T-helper 22 cell (primary cell): Measurements from ENCODE around the gene PDLIM4.

Source experiments
- DNase-seq: peaks from one replicate; pipeline ENCODE4 v3.0.0-alpha.2; 2020; ENCODE audit warnings: low read depth

PDLIM4 gene

GRCh38 chr5:132253452-132254320, 3.8 kb upstream of the PDLIM4 start:
- DNase-seq: no peak

- DNase-seq: no peak
Observed at GRCh38 chr5:132254321-132254977, 3.0 kb upstream of the PDLIM4 start.

- DNase-seq: no peak
Observed at GRCh38 chr5:132256086-132256782, 1.3 kb upstream of the PDLIM4 start.

- DNase-seq: no peak
Observed at GRCh38 chr5:132256783-132257130, 739 bp upstream of the PDLIM4 start.

- no peak for DNase-seq
Observed at GRCh38 chr5:132258102-132259068, 889 bp downstream of the PDLIM4 start.

GRCh38 chr5:132259069-132259851, 1.8 kb downstream of the PDLIM4 start:
- no peak for DNase-seq

- no peak for DNase-seq
Observed at GRCh38 chr5:132260051-132260450, 2.6 kb downstream of the PDLIM4 start.

GRCh38 chr5:132260714-132261551, 3.4 kb downstream of the PDLIM4 start:
- DNase-seq: no peak

- no peak for DNase-seq
Observed at GRCh38 chr5:132261881-132262845, 4.7 kb downstream of the PDLIM4 start.

GRCh38 chr5:132262882-132263547, 5.5 kb downstream of the PDLIM4 start:
- no peak for DNase-seq

GRCh38 chr5:132263548-132264261, 6.2 kb downstream of the PDLIM4 start:
- no peak for DNase-seq

- no peak for DNase-seq
Observed at GRCh38 chr5:132264546-132265335, 7.2 kb downstream of the PDLIM4 start.

GRCh38 chr5:132265336-132266030, 8.0 kb downstream of the PDLIM4 start:
- no peak for DNase-seq

GRCh38 chr5:132266031-132266835, 8.7 kb downstream of the PDLIM4 start:
- DNase-seq: no peak

- no peak for DNase-seq
Observed at GRCh38 chr5:132266836-132267160, 9.3 kb downstream of the PDLIM4 start.
